HG02678 (cell line): ENCODE measurements around the gene HAUS8.
"Not testable (repeated sequence)": the region's sequence is repeated elsewhere in the genome, so short reads cannot be mapped to it uniquely, and the experiment has no call there.

Source experiments
- ATAC-seq: cut with Tn5 transposase; IDR thresholded peaks from one replicate; pipeline ENCODE4 v1.9.1; 2021; ENCODE audit warnings: mild to moderate bottlenecking, moderate library complexity; ENCODE audit not compliant: unreplicated experiment

The HAUS8 gene

GRCh38 chr19:17037184-17037583, 38.1 kb downstream of the HAUS8 start:
- ATAC-seq: no peak

DNA sequence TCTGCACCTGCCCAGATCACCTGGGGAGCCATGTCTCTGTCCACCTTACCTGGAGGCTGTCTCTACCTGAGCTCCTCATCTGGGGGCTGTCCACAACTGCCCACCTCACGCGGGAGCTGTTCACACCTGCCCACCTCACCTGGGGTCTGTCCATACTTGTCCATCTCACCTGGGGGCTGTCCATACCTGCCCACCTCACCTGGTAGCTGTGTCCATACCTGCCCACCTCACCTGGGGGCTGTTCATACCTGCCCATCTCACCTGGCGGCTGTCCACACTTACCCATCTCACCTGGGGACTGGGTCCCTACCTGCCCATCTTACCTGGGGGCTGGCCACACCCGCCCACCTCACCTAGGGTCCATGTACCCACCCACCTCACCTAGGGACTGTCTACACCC, 38.6 kb downstream of the HAUS8 start:
- no peak for ATAC-seq

GRCh38 chr19:17035842-17036424, 39.3 kb downstream of the HAUS8 start:
- no peak for ATAC-seq

GRCh38 chr19:17031741-17032140, 43.5 kb downstream of the HAUS8 start:
- no peak for ATAC-seq

DNA sequence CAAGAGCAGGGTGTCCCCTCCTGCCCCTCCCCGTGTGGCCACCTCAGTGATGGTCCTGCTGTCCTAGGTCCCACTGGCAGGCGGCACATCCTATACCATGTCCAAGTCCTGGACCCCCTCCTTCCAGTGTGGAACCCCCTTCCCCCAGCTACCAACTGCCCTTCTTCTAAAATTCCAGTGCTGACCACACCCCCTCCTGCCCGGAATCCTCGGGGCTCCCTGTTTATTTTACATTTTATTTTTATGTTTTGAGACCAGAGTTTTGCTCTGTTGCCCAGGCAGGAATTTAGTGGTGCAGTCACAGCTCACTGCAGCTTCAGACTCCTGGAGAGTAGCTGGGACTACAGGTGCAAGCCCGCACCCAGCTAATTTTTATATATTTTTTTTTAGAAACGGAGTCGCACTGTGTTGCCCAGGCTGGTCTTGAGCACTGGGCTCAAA, 47.7 kb downstream of the HAUS8 start:
- ATAC-seq: no peak

GRCh38 chr19:17026706-17027534, 48.3 kb downstream of the HAUS8 start, which contains the start of gene CPAMD8:
TSS of gene CPAMD8 (minus strand) at chr19:17026810. CDS start at chr19:17026642, 168 bp downstream.
- no peak for ATAC-seq

DNA sequence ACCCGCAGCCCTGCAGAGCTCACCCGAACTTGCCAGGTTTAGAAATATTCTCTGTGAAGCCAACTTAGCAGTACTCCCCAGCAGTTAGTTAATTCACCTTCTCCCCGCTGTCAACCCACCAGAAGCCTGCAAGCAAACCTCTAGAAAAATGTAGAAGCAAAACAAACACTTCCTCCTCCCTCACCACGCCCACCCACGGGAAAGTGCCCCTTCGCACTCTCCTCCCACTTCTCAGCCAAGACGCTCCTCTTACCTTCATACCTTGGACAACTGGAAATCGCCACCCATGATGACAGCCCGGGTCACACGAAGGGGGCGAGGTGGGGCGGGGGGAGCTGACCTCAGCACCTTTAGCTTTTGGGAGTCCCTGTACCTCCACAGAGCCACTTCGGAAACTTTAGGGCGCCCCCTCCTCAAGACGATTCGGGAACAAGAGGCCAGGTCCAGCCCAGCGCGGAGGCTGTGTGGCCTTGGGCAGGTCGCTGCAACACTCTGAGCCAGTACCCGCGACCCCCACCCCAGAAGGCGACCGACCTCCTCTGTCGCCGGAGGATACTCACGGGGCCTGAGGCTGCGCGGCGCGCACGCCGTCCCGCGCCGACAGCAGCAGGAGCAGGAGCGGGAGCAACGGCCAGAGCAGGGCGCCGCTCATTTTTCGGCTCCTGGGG, 49.1 kb downstream of the HAUS8 start:
- ATAC-seq: no peak

- no peak for ATAC-seq
Observed at GRCh38 chr19:17025361-17025760, 49.9 kb downstream of the HAUS8 start.

GRCh38 chr19:17024941-17025340, 50.3 kb downstream of the HAUS8 start:
- not testable (repeated sequence) for ATAC-seq

DNA sequence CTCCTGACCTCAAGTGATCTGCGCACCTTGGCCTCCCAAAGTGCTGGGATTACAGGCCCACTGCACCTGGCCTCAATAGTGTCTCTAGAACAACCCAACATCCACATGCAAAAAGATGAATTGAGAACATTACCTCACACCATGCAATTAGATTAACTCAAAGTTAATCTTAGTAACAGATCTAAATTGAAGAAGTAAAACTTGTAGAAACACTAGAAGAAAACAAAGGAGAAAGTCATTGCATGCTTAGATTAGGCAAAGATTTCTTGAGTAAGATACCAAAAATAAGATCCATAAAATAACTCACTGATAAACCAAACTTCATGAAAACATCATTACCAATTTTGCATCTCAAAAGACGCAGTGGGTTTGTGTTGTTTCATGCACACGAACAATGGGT, 51.4 kb downstream of the HAUS8 start:
- no peak for ATAC-seq

GRCh38 chr19:17022738-17023137, 52.5 kb downstream of the HAUS8 start:
- ATAC-seq: no peak

- ATAC-seq: no peak
Observed at GRCh38 chr19:17021793-17022590, 53.3 kb downstream of the HAUS8 start.

- no peak for ATAC-seq
Observed at GRCh38 chr19:17021328-17021727, 53.9 kb downstream of the HAUS8 start.

DNA sequence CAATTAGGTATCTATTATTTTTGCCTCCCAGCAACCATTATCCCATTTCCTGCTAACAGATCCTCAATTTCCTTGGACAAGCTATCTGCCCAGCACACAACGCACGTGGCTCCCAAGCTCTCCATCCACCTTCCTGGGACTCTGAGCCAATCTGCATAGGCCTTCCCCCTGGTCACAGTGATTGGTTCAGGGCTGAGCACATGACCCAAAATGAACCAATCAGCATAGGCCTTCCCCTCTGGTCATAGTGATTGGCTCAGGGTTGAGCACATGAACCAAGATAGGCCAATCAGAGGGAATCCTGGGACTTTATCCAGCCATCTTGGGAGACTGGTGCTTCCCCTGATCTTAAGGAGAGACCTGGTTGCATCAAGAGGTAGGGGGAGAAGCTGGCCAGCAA, 54.4 kb downstream of the HAUS8 start:
- no peak for ATAC-seq

DNA sequence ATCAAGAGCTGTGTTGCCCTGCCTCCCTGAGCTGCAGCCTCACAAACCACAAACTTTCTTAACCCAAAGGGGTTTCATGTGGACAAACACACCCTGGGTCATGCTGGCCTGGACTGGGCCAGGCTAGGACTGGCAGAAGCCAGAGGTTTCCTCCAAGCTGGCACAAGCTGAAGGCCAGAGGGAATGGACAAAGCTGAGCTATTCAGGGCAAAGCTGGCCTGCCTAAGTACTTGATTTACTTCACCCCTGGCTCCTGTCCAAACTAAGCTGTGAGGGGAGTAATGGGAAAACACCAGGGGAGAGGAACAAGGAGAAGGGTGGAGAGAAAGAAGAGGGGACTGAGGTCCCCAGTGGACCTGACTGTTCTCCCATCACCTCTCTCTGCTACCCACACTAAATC, 54.9 kb downstream of the HAUS8 start:
- no peak for ATAC-seq

- ATAC-seq: not testable (repeated sequence)
Observed at GRCh38 chr19:17014212-17014861, 60.9 kb downstream of the HAUS8 start.

DNA sequence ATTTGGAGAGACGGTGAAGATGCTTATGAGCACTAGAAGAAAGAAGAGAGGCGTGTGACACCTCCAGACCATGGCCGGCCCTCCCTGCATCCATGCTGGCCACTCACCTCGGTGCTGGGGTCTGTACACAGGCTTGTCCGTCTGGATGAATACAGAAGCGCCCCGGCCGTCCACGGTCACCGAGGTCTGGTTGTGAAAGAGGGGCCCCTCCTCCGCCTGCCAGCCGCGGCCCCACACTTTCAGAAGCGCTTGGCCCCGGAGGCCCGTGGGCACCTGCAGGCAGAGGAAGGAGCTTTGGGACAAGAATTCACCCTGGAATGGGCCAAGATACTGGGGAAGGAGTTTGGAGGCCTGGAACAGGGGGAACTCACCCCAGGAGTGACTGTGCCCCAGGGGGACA, 63.8 kb downstream of the HAUS8 start:
- no peak for ATAC-seq

- ATAC-seq: no peak
Observed at GRCh38 chr19:17006579-17006978, 68.7 kb downstream of the HAUS8 start.

DNA sequence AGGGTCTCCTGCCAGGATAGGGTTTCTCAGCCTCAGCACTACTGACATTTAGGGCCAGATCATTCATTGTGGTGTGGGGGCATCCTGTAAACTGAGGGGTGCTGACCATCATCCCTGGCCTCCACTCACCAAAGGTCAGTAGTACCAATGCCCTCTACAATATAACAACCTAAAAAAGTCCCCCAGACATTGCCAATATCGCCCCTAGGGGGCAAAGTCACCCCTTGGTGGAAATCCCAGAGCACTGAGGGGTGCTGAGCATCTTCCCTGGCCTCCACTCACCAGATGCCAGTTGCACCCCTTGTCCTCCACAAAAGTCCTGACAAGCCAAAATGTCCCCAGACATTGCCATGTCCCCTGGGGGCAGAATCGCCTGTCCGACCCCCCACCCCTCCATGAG, 70.3 kb downstream of the HAUS8 start:
- ATAC-seq: no peak

DNA sequence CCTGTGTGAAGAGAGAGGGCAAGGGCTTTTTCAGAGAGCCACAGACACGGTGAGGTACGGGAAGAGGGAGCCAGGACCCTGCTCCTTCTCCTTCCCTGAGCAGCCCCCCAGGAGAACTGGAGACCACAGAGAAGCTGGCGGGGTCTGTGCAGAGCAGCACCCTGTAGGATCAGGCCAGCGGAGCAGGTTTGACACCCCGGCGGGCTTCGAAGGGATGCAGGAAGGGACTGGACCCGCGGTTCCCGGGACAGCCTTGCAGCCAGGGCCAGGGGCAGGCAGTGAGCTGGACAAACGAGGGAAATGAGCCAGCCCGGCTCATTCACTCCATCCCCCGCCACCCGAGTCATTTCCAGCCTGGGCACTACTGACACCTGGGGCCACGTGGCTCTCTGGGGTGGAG, 70.9 kb downstream of the HAUS8 start:
- ATAC-seq: no peak

- ATAC-seq: no peak
Observed at GRCh38 chr19:17002455-17002854, 72.8 kb downstream of the HAUS8 start.
